Measurements from ENCODE around the gene ABCA13.
"Not testable (repeated sequence)": the region's sequence is repeated elsewhere in the genome, so short reads cannot be mapped to it uniquely, and the experiment has no call there.

DNA sequence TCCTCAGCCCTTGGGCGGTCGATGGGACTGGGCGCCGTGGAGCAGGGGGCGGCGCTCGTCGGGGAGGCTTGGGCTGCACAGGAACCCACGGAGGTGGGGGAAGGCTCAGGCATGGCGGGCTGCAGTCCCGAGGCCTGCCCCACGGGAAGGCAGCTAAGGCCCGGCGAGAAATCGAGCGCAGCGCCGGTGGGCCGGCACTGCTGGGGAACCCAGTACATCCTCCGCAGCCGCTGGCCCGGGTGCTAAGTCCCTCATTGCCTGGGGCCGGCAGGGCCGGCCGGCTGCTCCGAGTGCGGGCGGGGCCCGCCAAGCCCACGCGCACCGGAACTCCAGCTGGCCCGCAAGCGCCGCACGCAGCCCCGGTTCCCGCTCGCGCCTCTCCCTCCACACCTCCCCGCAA lies 31.7 kb downstream of the ABCA13 start:
- TF ChIP-seq CTCF (conservative IDR thresholded peaks at IDR 0.05; ENCODE audit: low read length); EZH2phosphoT487 (IDR thresholded peaks at IDR 0.05; ENCODE audit: borderline replicate concordance): not testable (repeated sequence)

Data from Loucy (cell line).